GM12872 (cell line): ENCODE results near the gene TPSAB1.
"Not testable (repeated sequence)": the region's sequence is repeated elsewhere in the genome, so short reads cannot be mapped to it uniquely, and the experiment has no call there.

Experiments used
- CTCF ChIP-seq: IDR thresholded peaks from 3 replicates; pipeline ENCODE4 v1.5.1; 2011; ENCODE audit warnings: low read depth, mild to moderate bottlenecking, low read length, moderate library complexity; ENCODE audit not compliant: insufficient read depth

The TPSAB1 gene

GRCh38 chr16:1223355-1224214 is 16.9 kb upstream of the TPSAB1 start:
- TF ChIP-seq CTCF: no peak

DNA sequence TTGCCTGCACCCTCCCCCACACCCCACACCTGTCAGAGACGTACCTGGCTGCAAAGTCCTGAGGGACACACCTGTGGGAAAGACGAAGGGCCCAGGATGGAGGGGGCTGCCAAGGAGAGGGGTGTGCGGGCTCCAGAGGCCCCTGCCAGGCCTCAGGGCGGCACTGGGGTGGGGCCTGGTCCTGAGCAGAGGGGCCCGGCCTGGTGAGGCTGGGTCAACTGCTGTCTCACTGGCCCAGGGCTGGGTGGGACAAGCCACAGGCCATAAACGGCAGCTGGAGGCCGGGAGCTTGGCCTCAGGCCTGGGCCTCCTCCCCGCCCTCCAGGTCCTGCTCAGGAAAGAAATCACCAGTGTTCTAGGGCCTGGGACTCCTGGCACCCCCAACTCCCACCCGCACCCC is 15.9 kb upstream of the TPSAB1 start:
- no peak for TF ChIP-seq CTCF

- TF ChIP-seq CTCF: no peak
Measured at GRCh38 chr16:1225051-1225451, 15.5 kb upstream of the TPSAB1 start, which contains the start of gene TPSG1. TSS of gene TPSG1 (minus strand) at chr16:1225268. CDS start at chr16:1225252, 16 bp downstream.

DNA sequence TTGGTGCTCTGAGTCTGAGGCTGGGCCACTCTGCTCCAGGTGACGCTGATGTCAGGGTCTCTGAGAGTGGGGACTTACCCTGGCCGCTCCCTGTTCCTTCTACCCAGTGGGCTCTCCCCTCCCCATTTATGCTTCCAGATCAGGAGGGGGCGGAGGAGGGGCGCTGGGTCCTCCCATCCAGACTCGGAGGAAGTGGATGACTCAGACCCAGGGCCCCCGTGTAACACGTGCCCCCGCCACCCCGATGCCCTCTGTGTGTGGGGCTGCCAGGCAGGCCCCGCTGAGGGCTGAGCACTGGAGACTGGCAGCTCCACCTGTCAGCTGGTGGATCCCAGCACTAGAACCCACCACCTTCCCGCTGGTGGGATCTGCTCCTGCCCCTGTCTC is 10.4 kb upstream of the TPSAB1 start, which contains the start of gene TPSB2:
Gene TPSB2, minus strand, starts transcription at position 101 of the 387 bp plus-strand sequence. CDS start 233 bp downstream, outside the sequence.
- TF ChIP-seq CTCF: not testable (repeated sequence)

DNA sequence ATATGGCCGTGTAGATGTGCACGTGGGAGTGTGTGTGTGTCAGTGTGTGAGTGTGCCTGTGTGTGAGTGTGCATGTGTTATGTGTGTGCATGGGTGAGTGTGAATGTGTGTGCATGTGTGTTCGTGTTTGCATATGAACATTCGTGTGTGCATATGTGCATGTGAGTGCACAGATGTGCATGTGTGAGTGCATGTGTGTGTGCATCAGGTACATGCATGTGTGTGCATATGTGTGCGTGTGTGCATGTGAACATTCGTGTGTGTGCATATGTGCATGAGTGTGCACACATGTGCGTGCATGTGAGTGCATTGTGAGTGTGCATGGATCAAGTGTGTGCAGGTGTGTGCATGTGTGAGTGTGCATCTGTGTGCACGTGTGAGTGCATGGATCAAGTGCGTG is 2.5 kb upstream of the TPSAB1 start:
- TF ChIP-seq CTCF: no peak

DNA sequence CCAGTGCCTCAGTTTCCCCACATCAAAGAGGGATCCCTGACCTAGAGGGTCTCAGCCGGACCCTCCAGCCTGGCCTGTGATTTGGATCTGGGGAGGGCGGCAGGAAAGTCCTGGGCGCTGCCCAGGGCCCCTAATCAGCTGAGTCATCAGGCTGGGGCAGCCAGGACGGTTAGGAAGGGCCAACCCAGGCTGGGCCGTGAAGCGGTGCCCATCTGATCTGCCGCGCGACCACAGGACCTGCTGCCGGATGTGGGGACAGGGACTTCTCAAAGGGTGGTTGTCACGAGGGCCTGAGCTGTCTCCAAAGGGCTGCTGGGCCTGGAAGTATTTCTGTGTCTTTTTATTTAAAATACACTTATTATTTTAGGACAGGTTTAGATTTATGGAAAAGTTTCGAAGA is 4.4 kb downstream of the TPSAB1 start:
- no peak for TF ChIP-seq CTCF

GRCh38 chr16:1245452-1246020 is 5.0 kb downstream of the TPSAB1 start:
- no peak for TF ChIP-seq CTCF
